IMR-90 (cell line): Measurements from ENCODE around the gene C2CD4C. TPM values are rescaled to one million over a fixed set of nuclear protein-coding genes. Genes with fewer than 3 reads are reported as not detected.
A peak's percentile ranks its signal among the peaks of the same experiment; 100 is the strongest.

ENCODE experiments used
- ATAC-seq: fragments of 200-7000 bp; cut with Tn5 transposase; 2 replicates; pipeline ENCODE4 v1.9.1; 2020; ENCODE audit warnings: low read depth, mild to moderate bottlenecking, moderate library complexity
- BruUV-seq: library from RNA; stranded (reverse); fragments of 400-500 nt; replicated peaks from 2 replicates; lab custom pipeline; 2021; lab: Mats Ljungman, UMichigan
- CTCF ChIA-PET: fragments of 300-600 bp; formaldehyde crosslinking; extraction: SDS; loops from one replicate; lab custom pipeline; 2021; ENCODE audit warnings: antibody characterized with exemption; lab: Yijun Ruan, JAX
- POLR2A ChIA-PET: fragments of 300-600 bp; sonication (Branson Sonifier 250); formaldehyde crosslinking; loops from one replicate; lab custom pipeline; 2022; ENCODE audit warnings: antibody characterized with exemption; ENCODE audit not compliant: unreplicated experiment; lab: Charles Lee
- DNase-seq: peaks from one replicate; pipeline ENCODE4 v3.0.0; 2013
- H2AFZ ChIP-seq: replicated peaks from 2 replicates; pipeline ENCODE3; 2013; ENCODE audit warnings: low read length, mild to moderate bottlenecking; ENCODE audit not compliant: poor library complexity
- H2AK5ac ChIP-seq: 2 replicates; pipeline ENCODE4 v1.6.1; 2013; ENCODE audit warnings: low read depth, low read length, inconsistent platforms
- H2AK9ac ChIP-seq: replicated peaks from 2 replicates; pipeline ENCODE3; 2013; ENCODE audit warnings: mild to moderate bottlenecking, low read depth, low read length, moderate library complexity; ENCODE audit not compliant: poor library complexity
- H2BK120ac ChIP-seq: 2 replicates; pipeline ENCODE4 v1.6.1; 2013; ENCODE audit warnings: low read depth, low read length, inconsistent platforms
- H2BK15ac ChIP-seq: 3 replicates; pipeline ENCODE4 v1.6.1; 2013; ENCODE audit warnings: low read depth, low read length, inconsistent platforms
- H2BK20ac ChIP-seq: 2 replicates; pipeline ENCODE4 v1.6.1; 2013; ENCODE audit warnings: low read depth, mild to moderate bottlenecking, inconsistent platforms, low read length, moderate library complexity
- H2BK5ac ChIP-seq: 2 replicates; pipeline ENCODE4 v1.6.1; 2013; ENCODE audit warnings: mild to moderate bottlenecking, low read depth, low read length, inconsistent platforms; ENCODE audit not compliant: poor library complexity, severe bottlenecking
- H3K14ac ChIP-seq: replicated peaks from 2 replicates; pipeline ENCODE4 v1.6.1; 2013; ENCODE audit warnings: low read depth, low read length, inconsistent platforms
- H3K18ac ChIP-seq: 2 replicates; pipeline ENCODE4 v1.6.1; 2013; ENCODE audit warnings: low read depth, low read length, control low read depth
- H3K23ac ChIP-seq: 2 replicates; pipeline ENCODE4 v1.6.1; 2013; ENCODE audit warnings: low read depth, low read length, inconsistent platforms
- H3K27ac ChIP-seq: 2 replicates; pipeline ENCODE4 v1.5.1; 2013; ENCODE audit warnings: mild to moderate bottlenecking, control low read depth, low read length; ENCODE audit not compliant: insufficient read depth
- H3K27me3 ChIP-seq: 2 replicates; pipeline ENCODE4 v1.6.1; 2013; ENCODE audit warnings: low read length; ENCODE audit not compliant: control insufficient read depth, insufficient read depth
- H3K36me3 ChIP-seq: 2 replicates; pipeline ENCODE4 v1.6.1; 2013; ENCODE audit warnings: low read length, mixed read lengths; ENCODE audit not compliant: control insufficient read depth, insufficient read depth
- H3K4ac ChIP-seq: 2 replicates; pipeline ENCODE4 v1.6.1; 2013; ENCODE audit warnings: low read depth, low read length, inconsistent platforms
- H3K4me1 ChIP-seq: 2 replicates; pipeline ENCODE4 v1.6.1; 2013; ENCODE audit warnings: low read length, mixed read lengths; ENCODE audit not compliant: control insufficient read depth, insufficient read depth
- H3K4me2 ChIP-seq: 2 replicates; pipeline ENCODE4 v1.6.1; 2013; ENCODE audit warnings: low read depth, mild to moderate bottlenecking, control low read depth, low read length, moderate library complexity
- H3K4me3 ChIP-seq: 2 replicates; pipeline ENCODE4 v1.5.1; 2013; ENCODE audit warnings: low read depth, mild to moderate bottlenecking, control low read depth, low read length, moderate library complexity; ENCODE audit not compliant: insufficient read depth
- H3K56ac ChIP-seq: 2 replicates; pipeline ENCODE4 v1.6.1; 2013; ENCODE audit warnings: low read length, inconsistent platforms; ENCODE audit not compliant: insufficient read depth; ENCODE audit errors: extremely low read depth
- H3K79me1 ChIP-seq, 2 experiments: 2 replicates each; pipeline ENCODE4 v1.6.1; 2013; ENCODE audit warnings: low read length in 2 of 2, inconsistent platforms in 1 of 2, low read depth in 1 of 2
- H3K9ac ChIP-seq: 2 replicates; pipeline ENCODE4 v1.6.1; 2013; ENCODE audit warnings: low read depth, low read length, control low read depth
- H3K9me1 ChIP-seq: 2 replicates; pipeline ENCODE4 v1.6.1; 2013; ENCODE audit warnings: low read length, inconsistent platforms; ENCODE audit not compliant: insufficient read depth
- H3K9me3 ChIP-seq: 2 replicates; pipeline ENCODE4 v1.6.1; 2013; ENCODE audit warnings: low read length; ENCODE audit not compliant: control insufficient read depth, insufficient read depth
- H4K20me1 ChIP-seq: 2 replicates; pipeline ENCODE4 v1.6.1; 2013; ENCODE audit warnings: low read length, inconsistent platforms; ENCODE audit not compliant: insufficient read depth
- H4K5ac ChIP-seq: 2 replicates; pipeline ENCODE4 v1.6.1; 2013; ENCODE audit warnings: mild to moderate bottlenecking, low read depth, low read length, control low read depth
- H4K8ac ChIP-seq, 2 experiments: 2 replicates each; pipeline ENCODE4 v1.6.1; 2013; ENCODE audit warnings: low read depth in 2 of 2, low read length in 2 of 2, control low read depth in 1 of 2, inconsistent platforms in 1 of 2
- H4K91ac ChIP-seq: 2 replicates; pipeline ENCODE4 v1.6.1; 2013; ENCODE audit warnings: low read depth, low read length, inconsistent platforms; ENCODE audit not compliant: insufficient read depth
- CHD1 ChIP-seq: IDR thresholded peaks from 2 replicates; pipeline ENCODE4 v1.6.1; 2012; ENCODE audit warnings: low read depth, low read length, improper control_type of control experiment
- ELK1 ChIP-seq: fragments of 150-350 bp; IDR thresholded peaks from 2 replicates; pipeline ENCODE4 v1.6.1; 2016; ENCODE audit warnings: low read depth, mild to moderate bottlenecking, low read length, moderate library complexity, borderline replicate concordance
- FOS ChIP-seq: fragments of 150-350 bp; IDR thresholded peaks from 2 replicates; pipeline ENCODE4 v1.6.1; 2016; ENCODE audit warnings: low read depth, low read length
- MAZ ChIP-seq: IDR thresholded peaks from 2 replicates; pipeline ENCODE4 v1.6.1; 2012; ENCODE audit warnings: low read depth, mild to moderate bottlenecking, low read length, improper control_type of control experiment, moderate library complexity, borderline replicate concordance
- NFE2L2 ChIP-seq: fragments of 150-350 bp; IDR thresholded peaks from 2 replicates; pipeline ENCODE4 v1.6.1; 2016; ENCODE audit warnings: low read depth, mild to moderate bottlenecking, low read length
- RAD21 ChIP-seq: IDR thresholded peaks from 2 replicates; pipeline ENCODE4 v1.6.1; 2012; ENCODE audit warnings: low read length, improper control_type of control experiment
- WGBS, 2 experiments: methylation state at CpG; one replicate each; pipeline versions ENCODE4 v1.1.5 to v1.1.7; 2013; ENCODE audit warnings: missing lambda C conversion rate in 2 of 2; ENCODE audit not compliant: insufficient read length in 1 of 2; ENCODE audit errors: extremely low coverage in 2 of 2; 5-methylcytosine and 5-hydroxymethylcytosine counted together
- dilution Hi-C: fragments of 300-500 bp; cut with HindIII; formaldehyde crosslinking; loops from one replicate; pipeline ENCODE4 v1.14.3; 2018; ENCODE audit warnings: low sequenced_read_pairs; ENCODE audit not compliant: unreplicated experiment
- in situ Hi-C: fragments of 300-500 bp; cut with MboI; formaldehyde crosslinking; loops from 3 replicates; pipeline ENCODE4 v1.14.3; 2019; ENCODE audit warnings: low sequenced_read_pairs, inconsistent platforms, mixed read lengths
- intact Hi-C: fragments of 100-400 bp; cut with micrococcal nuclease; formaldehyde crosslinking; loops from 2 replicates; pipeline ENCODE4 v1.10.0; 2022
- polyA plus RNA-seq, 3 experiments: library from polyadenylated mRNA; depleted of rRNA; stranded (reverse); fragments of >200 nt; gene quantifications; 2 replicates each; pipeline ENCODE4 v1.2.3, GENCODE V29; 2012; ENCODE audit warnings: low replicate concordance in 1 of 3
- total RNA-seq: library from RNA; depleted of rRNA; stranded (reverse); fragments of >200 nt; gene quantifications from 2 replicates; pipeline ENCODE4 v1.2.3, GENCODE V29; 2012

C2CD4C gene
- total and polyA plus RNA-seq, 2 of the 4 experiments (the other 2 are of a cell fraction) = under 0.01 to 0.07 TPM

GRCh38 chr19:402786-403185 lies 6.2 kb downstream of the C2CD4C start (continued):
- TF ChIP-seq ELK1 = no peak
- no peak for TF ChIP-seq MAZ
- no peak for TF ChIP-seq NFE2L2
- no peak for TF ChIP-seq RAD21

GRCh38 chr19:401866-402511 lies 7.0 kb downstream of the C2CD4C start:
- H2BK15ac ChIP-seq = no peak overlapping the region
- no TSS peak for BruUV-seq
- no peaks in the 10 kb centered on the region for H3K36me3 ChIP-seq
- no peak overlapping the region for H3K9ac ChIP-seq
- H3K14ac ChIP-seq = no peak overlapping the region
- no peak overlapping the region for H2AK9ac ChIP-seq
- CTCF ChIA-PET = no interaction called here
- no peak overlapping the region for H4K5ac ChIP-seq
- H3K4me1 ChIP-seq = no peaks in the 10 kb centered on the region
- no peak overlapping the region for H2BK20ac ChIP-seq
- H4K8ac ChIP-seq = no peak overlapping the region
- no peak overlapping the region; the same call in 1 of the 2 replicates for H3K4me2 ChIP-seq
- peak; percentile 61 for ATAC-seq
- in situ Hi-C loops (no loop called here), dilution Hi-C loops (no loop called here), intact Hi-C loops (no loop called here)
- H4K91ac ChIP-seq = no peak overlapping the region
- no peak overlapping the region for H2BK5ac ChIP-seq
- no peak overlapping the region for H3K27ac ChIP-seq
- no peak overlapping the region for H3K18ac ChIP-seq
- no peaks in the 10 kb centered on the region; the same call in 1 of the 2 replicates for H3K9me3 ChIP-seq
- H4K20me1 ChIP-seq = peaks cover 5% of the 10 kb centered on the region; the same call in 1 of the 2 replicates
- peak overlapping the region; percentile 58 for H2AFZ ChIP-seq
- no peaks in the 10 kb centered on the region for H3K9me1 ChIP-seq
- POLR2A ChIA-PET = no interaction called here
- no peak overlapping the region for H3K23ac ChIP-seq
- TF ChIP-seq FOS (no peak), CHD1 (no peak), RAD21 (no peak)
- no peak overlapping the region for H3K4ac ChIP-seq
- WGBS, 2 experiments = 25% methylated on average over 5 of the region's 38 CpGs; no CpG with 5 or more reads in 1 of the 2 experiments
- no peak for DNase-seq
- no peak overlapping the region for H3K4me3 ChIP-seq
- H3K56ac ChIP-seq = no peak overlapping the region
- no peaks in the 10 kb centered on the region for H3K79me1 ChIP-seq
- H3K27me3 ChIP-seq = peaks cover 10% of the 10 kb centered on the region; the same call in 1 of the 2 replicates
- no peak overlapping the region for H2BK120ac ChIP-seq
- H2AK5ac ChIP-seq = no peak overlapping the region
